Calu3 (cell line): Measurements from ENCODE around the gene CALB2. TPM values are rescaled to one million over a fixed set of nuclear protein-coding genes. Genes with fewer than 3 reads are reported as not detected.

ENCODE experiments used
- BruUV-seq: library from RNA; stranded (reverse); fragments of 400-500 nt; replicated peaks from 2 replicates; lab custom pipeline; 2021; lab: Mats Ljungman, UMichigan
- CTCF ChIA-PET: fragments of 300-600 bp; sonication (Branson Sonifier 250); formaldehyde crosslinking; loops from one replicate; lab custom pipeline; 2022; ENCODE audit warnings: antibody characterized with exemption; lab: Charles Lee
- DNase-seq: peaks from one replicate; pipeline ENCODE4 v3.0.0; 2022
- H3K27ac Mint-ChIP-seq: one replicate; pipeline ENCODE4 v1.8.0; 2022; ENCODE audit warnings: mixed read lengths; ENCODE audit not compliant: unreplicated experiment
- H3K27me3 Mint-ChIP-seq: one replicate; pipeline ENCODE4 v1.8.0; 2022; ENCODE audit warnings: mixed read lengths; ENCODE audit not compliant: unreplicated experiment
- H3K36me3 Mint-ChIP-seq: one replicate; pipeline ENCODE4 v1.8.0; 2022; ENCODE audit warnings: mild to moderate bottlenecking, moderate library complexity, mixed read lengths; ENCODE audit not compliant: insufficient read depth, unreplicated experiment
- H3K4me1 Mint-ChIP-seq: one replicate; pipeline ENCODE4 v1.8.0; 2022; ENCODE audit warnings: mild to moderate bottlenecking, low read depth, mixed read lengths; ENCODE audit not compliant: unreplicated experiment
- H3K4me3 Mint-ChIP-seq: one replicate; pipeline ENCODE4 v1.8.0; 2022; ENCODE audit warnings: mild to moderate bottlenecking, low read depth, moderate library complexity, mixed read lengths; ENCODE audit not compliant: unreplicated experiment
- H3K9me3 Mint-ChIP-seq: one replicate; pipeline ENCODE4 v1.8.0; 2022; ENCODE audit warnings: low read depth, mixed read lengths; ENCODE audit not compliant: unreplicated experiment
- CTCF ChIP-seq: fragments of 200-600 bp; IDR thresholded peaks from one replicate; pipeline ENCODE4 v1.8.0; 2022; ENCODE audit warnings: antibody characterized with exemption; ENCODE audit not compliant: unreplicated experiment
- intact Hi-C: fragments of 100-400 bp; cut with micrococcal nuclease; formaldehyde crosslinking; loops from one replicate; pipeline ENCODE4 v1.10.0; 2022; ENCODE audit not compliant: unreplicated experiment
- total RNA-seq: library from RNA; stranded (reverse); gene quantifications from 2 replicates; pipeline ENCODE4 v1.2.3, GENCODE V29; 2022

CALB2 gene
- total RNA-seq, 1 experiment from 2014 or later: 35.1 TPM

DNA sequence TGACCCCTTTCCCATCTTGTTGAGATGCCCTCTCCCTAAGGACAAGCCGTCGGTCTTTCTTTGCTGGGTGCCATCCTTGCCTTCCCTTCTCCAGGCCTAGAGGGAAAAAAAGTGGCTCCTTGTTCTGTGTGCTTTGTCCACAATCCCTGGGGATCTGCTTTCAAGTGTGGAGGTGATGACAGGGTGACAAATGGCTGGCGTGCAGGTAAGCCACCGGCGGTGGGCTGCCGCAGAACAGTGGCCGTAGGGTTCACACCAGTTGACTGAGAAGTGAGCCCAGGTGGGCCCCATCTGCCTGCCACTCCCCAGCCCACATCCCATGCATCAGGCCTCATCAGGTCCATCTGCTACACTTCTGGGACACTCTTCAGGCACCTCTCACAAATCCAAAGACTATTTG lies 11.4 kb upstream of the CALB2 start:
- no peaks in the 10 kb centered on the region for H3K27me3 Mint-ChIP-seq
- no peaks in the 10 kb centered on the region for H3K9me3 Mint-ChIP-seq
- H3K36me3 Mint-ChIP-seq: no peaks in the 10 kb centered on the region
- TF ChIP-seq CTCF: no peak
- CTCF ChIA-PET: no interaction called here
- intact Hi-C loops: no loop called here
- no peak overlapping the region for H3K4me3 Mint-ChIP-seq
- H3K4me1 Mint-ChIP-seq: peaks cover 16% of the 10 kb centered on the region
- H3K27ac Mint-ChIP-seq: no peak overlapping the region
- DNase-seq: no peak
- BruUV-seq: no TSS peak

DNA sequence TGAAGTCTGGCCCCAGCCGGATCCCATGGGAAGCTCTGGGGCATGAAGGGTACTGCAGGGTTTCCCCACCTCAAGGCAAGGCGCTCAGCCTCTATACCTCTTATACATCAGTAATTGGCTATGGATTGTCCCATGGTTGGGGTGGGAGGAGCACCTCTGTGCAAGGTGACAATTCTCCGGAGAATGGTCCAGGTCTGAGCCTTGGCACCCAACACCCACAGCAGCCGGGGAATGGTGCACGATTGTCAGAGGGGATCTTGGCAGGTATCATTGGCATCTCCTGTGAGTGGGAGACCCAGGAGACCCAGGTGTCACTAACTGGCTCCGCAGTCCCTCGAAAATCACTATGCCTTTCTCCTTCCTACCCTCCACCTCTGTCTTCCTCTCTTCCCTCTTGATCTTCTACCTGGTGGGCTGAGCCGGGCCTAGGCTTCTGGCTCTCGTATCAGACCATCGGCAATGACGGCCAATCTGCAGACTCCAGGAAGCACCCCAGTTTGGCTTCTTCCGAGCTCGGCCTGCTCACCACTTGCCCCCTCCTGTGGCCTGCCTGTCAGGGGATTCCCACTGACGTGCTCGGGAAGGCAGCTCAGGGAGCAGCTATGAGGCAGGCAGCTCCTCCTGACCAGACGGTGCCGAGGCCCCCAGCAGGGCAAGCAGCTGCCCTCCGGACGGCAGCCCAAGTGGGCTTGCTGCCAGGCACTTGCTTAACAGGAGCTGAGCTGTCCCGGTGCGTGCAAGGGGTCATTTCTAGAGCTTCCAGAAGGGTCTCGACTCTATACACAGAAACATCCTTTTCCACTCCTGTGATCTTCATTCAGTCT lies 10.0 kb upstream of the CALB2 start:
- DNase-seq: no peak
- Mint-ChIP-seq H3K4me3 (no peak overlapping the region), H3K36me3 (no peaks in the 10 kb centered on the region), H3K9me3 (no peaks in the 10 kb centered on the region), H3K27ac (no peak overlapping the region), H3K4me1 (peaks cover 21% of the 10 kb centered on the region), H3K27me3 (no peaks in the 10 kb centered on the region)
- CTCF ChIA-PET: no interaction called here
- TF ChIP-seq CTCF: no peak
- intact Hi-C loops: no loop called here
- BruUV-seq: no TSS peak

DNA sequence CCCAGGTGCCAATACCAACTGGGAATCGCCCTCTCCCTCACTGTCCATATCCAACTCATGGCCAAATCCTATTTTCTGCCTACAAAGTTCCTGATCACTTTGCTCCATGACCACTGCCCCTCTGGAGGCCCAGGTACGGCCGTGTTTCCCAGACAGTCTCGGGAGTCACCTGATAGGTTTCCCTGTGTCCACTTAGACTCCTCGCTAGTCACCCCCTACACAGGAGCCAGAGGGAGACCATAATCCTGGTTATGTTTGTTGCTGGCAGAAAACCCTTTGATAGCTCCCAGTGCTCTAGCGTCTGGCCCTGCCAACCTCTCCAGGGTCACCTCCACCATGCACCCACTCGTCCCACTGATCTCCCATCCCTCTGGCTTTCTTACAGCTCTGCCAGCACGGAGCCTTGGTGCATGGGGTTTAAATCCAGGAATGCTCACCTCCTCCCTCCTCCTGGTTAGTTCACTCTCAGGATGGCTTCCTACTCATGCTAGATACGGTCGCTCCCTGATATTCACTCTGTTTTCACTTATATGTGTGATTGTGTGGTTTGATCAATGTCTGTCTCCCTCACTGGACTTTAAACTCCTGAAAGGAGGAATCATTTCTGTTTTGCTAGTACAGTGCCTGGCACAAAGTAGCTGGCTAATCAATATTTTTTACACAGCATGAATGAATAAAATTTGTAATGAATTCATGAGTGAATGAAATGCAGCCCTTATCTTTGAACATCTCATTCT lies 7.5 kb upstream of the CALB2 start:
- no peaks in the 10 kb centered on the region for H3K9me3 Mint-ChIP-seq
- peaks cover 21% of the 10 kb centered on the region for H3K4me1 Mint-ChIP-seq
- H3K36me3 Mint-ChIP-seq: no peaks in the 10 kb centered on the region
- no peak for TF ChIP-seq CTCF
- CTCF ChIA-PET: interaction anchor here (2.2 kb wide), 1 partner anchor 39 kb away, joined by 5 read pairs; no protein-coding TSS in a partner anchor
- intact Hi-C loops: no loop called here
- H3K27ac Mint-ChIP-seq: peak overlapping the region; percentile 23
- BruUV-seq: no TSS peak
- no peak for DNase-seq
- H3K27me3 Mint-ChIP-seq: no peaks in the 10 kb centered on the region
- no peak overlapping the region for H3K4me3 Mint-ChIP-seq

GRCh38 chr16:71351558-71351901 lies 7.0 kb upstream of the CALB2 start:
- peak; percentile 43 for DNase-seq
- Mint-ChIP-seq H3K4me1 (peaks cover 21% of the 10 kb centered on the region), H3K27me3 (no peaks in the 10 kb centered on the region), H3K36me3 (no peaks in the 10 kb centered on the region), H3K9me3 (no peaks in the 10 kb centered on the region), H3K4me3 (no peak overlapping the region), H3K27ac (no peak overlapping the region)
- CTCF ChIA-PET: interaction anchor here (2.2 kb wide), 1 partner anchor 40 kb away, joined by 5 read pairs; no protein-coding TSS in a partner anchor
- BruUV-seq: no TSS peak
- no peak for TF ChIP-seq CTCF
- intact Hi-C loops: no loop called here
